Liver (tissue), 9 donors: ENCODE measurements around the gene MARCHF2. TPM values are rescaled to one million over a fixed set of nuclear protein-coding genes. Genes with fewer than 3 reads are reported as not detected.

Experiments
- DNase-seq: peaks from one replicate; pipeline ENCODE4 v3.0.0-alpha.2; 2017; ENCODE audit warnings: low spot score
- H3K27ac ChIP-seq, 2 donors: one replicate each; pipeline ENCODE4 v1.7.0; 2013; ENCODE audit warnings: inconsistent platforms in 2 of 2, low read length in 2 of 2, control low read depth in 1 of 2, low read depth in 1 of 2, mild to moderate bottlenecking in 1 of 2
- H3K27me3 ChIP-seq, 4 donors: one replicate each; pipeline versions ENCODE4 v1.6.1 to v1.7.0; 2013; ENCODE audit warnings: low read length in 3 of 4, inconsistent platforms in 1 of 4, mild to moderate bottlenecking in 1 of 4, moderate library complexity in 1 of 4; ENCODE audit not compliant: control insufficient read depth in 4 of 4, insufficient read depth in 4 of 4
- H3K36me3 ChIP-seq, 4 donors: one replicate each; pipeline versions ENCODE4 v1.6.1 to v1.7.0; 2013; ENCODE audit warnings: low read length in 3 of 4, mild to moderate bottlenecking in 3 of 4, low read depth in 1 of 4, moderate library complexity in 1 of 4; ENCODE audit not compliant: control insufficient read depth in 4 of 4, insufficient read depth in 3 of 4
- H3K4me1 ChIP-seq, 4 donors: one replicate each; pipeline versions ENCODE4 v1.6.1 to v1.7.0; 2013; ENCODE audit warnings: low read length in 3 of 4, mild to moderate bottlenecking in 3 of 4, moderate library complexity in 1 of 4; ENCODE audit not compliant: control insufficient read depth in 4 of 4, insufficient read depth in 4 of 4
- H3K4me3 ChIP-seq, 3 donors: one replicate each; pipeline versions ENCODE4 v1.6.1 to v1.7.0; 2013; ENCODE audit warnings: low read length in 3 of 3, control low read depth in 1 of 3, low read depth in 1 of 3, mild to moderate bottlenecking in 1 of 3
- H3K9ac ChIP-seq, 2 donors: one replicate each; pipeline ENCODE4 v1.7.0; 2013; ENCODE audit warnings: low read length in 2 of 2, mild to moderate bottlenecking in 2 of 2, moderate library complexity in 2 of 2, control low read depth in 1 of 2, low read depth in 1 of 2
- H3K9me3 ChIP-seq, 4 donors: one replicate each; pipeline versions ENCODE4 v1.6.1 to v1.7.0; 2013; ENCODE audit warnings: low read length in 3 of 4; ENCODE audit not compliant: control insufficient read depth in 4 of 4
- EGR1 ChIP-seq, 2 donors: IDR thresholded peaks; 2 replicates each; pipeline ENCODE4 v1.6.1; 2016 to 2018; ENCODE audit warnings: antibody characterized with exemption in 2 of 2, low read depth in 2 of 2
- FOXA1 ChIP-seq: IDR thresholded peaks from 2 replicates; pipeline ENCODE4 v1.6.1; 2016; ENCODE audit warnings: antibody characterized with exemption
- GABPA ChIP-seq, 2 donors: IDR thresholded peaks in 1 of 2; conservative IDR thresholded peaks in 1 of 2; 2 replicates each; pipeline ENCODE4 v1.6.1; 2016; ENCODE audit warnings: antibody characterized with exemption in 2 of 2, mild to moderate bottlenecking in 1 of 2, moderate library complexity in 1 of 2
- HNF4A ChIP-seq, 2 donors: conservative IDR thresholded peaks; 2 replicates each; pipeline ENCODE4 v1.6.1; 2016; ENCODE audit warnings: antibody characterized with exemption in 2 of 2, mild to moderate bottlenecking in 2 of 2
- HNF4G ChIP-seq: IDR thresholded peaks from 2 replicates; pipeline ENCODE4 v1.6.1; 2016; ENCODE audit warnings: antibody characterized with exemption
- JUND ChIP-seq, 2 donors: IDR thresholded peaks; 2 replicates each; pipeline ENCODE4 v1.6.1; 2016; ENCODE audit warnings: antibody characterized with exemption in 2 of 2
- NR2F2 ChIP-seq: IDR thresholded peaks from 2 replicates; pipeline ENCODE4 v1.6.1; 2016; ENCODE audit warnings: antibody characterized with exemption
- RAD21 ChIP-seq, 2 donors: IDR thresholded peaks; 2 replicates each; pipeline ENCODE4 v1.6.1; 2016; ENCODE audit warnings: antibody characterized with exemption in 2 of 2, mild to moderate bottlenecking in 2 of 2
- RXRA ChIP-seq, 2 donors: IDR thresholded peaks; 2 replicates each; pipeline ENCODE4 v1.6.1; 2017 to 2018; ENCODE audit warnings: antibody characterized with exemption in 2 of 2, mild to moderate bottlenecking in 1 of 2
- SP1 ChIP-seq: IDR thresholded peaks from 2 replicates; pipeline ENCODE4 v1.6.1; 2018; ENCODE audit warnings: antibody characterized with exemption, mild to moderate bottlenecking
- TAF1 ChIP-seq: conservative IDR thresholded peaks from 2 replicates; pipeline ENCODE4 v1.6.1; 2016; ENCODE audit warnings: antibody characterized with exemption, mild to moderate bottlenecking
- YY1 ChIP-seq: IDR thresholded peaks from 2 replicates; pipeline ENCODE4 v1.6.1; 2016; ENCODE audit warnings: antibody characterized with exemption, mild to moderate bottlenecking
- whole genome bisulfite sequencing: extraction: QIAGEN DNeasy Blood & Tissue Kit; methylation state at CpG from one replicate; pipeline ENCODE4 v1.1.7; 2013; 5-methylcytosine and 5-hydroxymethylcytosine counted together
- polyA plus RNA-seq, 2 donors: library from polyadenylated mRNA; stranded (reverse) in 1 of 2; unstranded in 1 of 2; fragments of 200-250 nt in 1 of 2; fragments of >200 nt in 1 of 2; fragmentation: Nextera tagmentation in 1 of 2; extraction: Ambion mirVana in 1 of 2; gene quantifications; one replicate each; pipeline versions ENCODE4 v1.2.1 to v1.2.3, GENCODE V29; 2013 to 2015
- total RNA-seq, 2 donors: library from RNA; depleted of rRNA; stranded (reverse); fragments of >200 nt; gene quantifications; one replicate each; pipeline ENCODE4 v1.2.3, GENCODE V29; 2014
- TF ChIP-seq, protein P1 (sequence below): IDR thresholded peaks from 2 replicates; pipeline ENCODE4 v1.6.1; 2016; ENCODE audit warnings: antibody characterized with exemption
- TF ChIP-seq, protein P2 (sequence below): fragments of 150-350 bp; IDR thresholded peaks from 2 replicates; pipeline ENCODE4 v1.5.1; 2017; ENCODE audit warnings: improper control_type of control experiment, low read depth, low read length; ENCODE audit not compliant: missing input control
- TF ChIP-seq, protein P3 (sequence below): IDR thresholded peaks from 2 replicates; pipeline ENCODE4 v1.6.1; 2016; ENCODE audit warnings: antibody characterized with exemption
- TF ChIP-seq, protein P4 (sequence below): IDR thresholded peaks from 2 replicates; pipeline ENCODE4 v1.6.1; 2016; ENCODE audit warnings: antibody characterized with exemption
- TF ChIP-seq, protein P5 (sequence below): IDR thresholded peaks from 2 replicates; pipeline ENCODE4 v1.6.1; 2016; ENCODE audit warnings: antibody characterized with exemption, mild to moderate bottlenecking
- donor health status: healthy.
- donor health status: healthy.
- donor health status: healthy.
- donor health status: healthy.
- donor health status: healthy.

MARCHF2 gene
- total and polyA plus RNA-seq, 4 donors = 21.6 to 89.5 (median 58.8) TPM

DNA sequence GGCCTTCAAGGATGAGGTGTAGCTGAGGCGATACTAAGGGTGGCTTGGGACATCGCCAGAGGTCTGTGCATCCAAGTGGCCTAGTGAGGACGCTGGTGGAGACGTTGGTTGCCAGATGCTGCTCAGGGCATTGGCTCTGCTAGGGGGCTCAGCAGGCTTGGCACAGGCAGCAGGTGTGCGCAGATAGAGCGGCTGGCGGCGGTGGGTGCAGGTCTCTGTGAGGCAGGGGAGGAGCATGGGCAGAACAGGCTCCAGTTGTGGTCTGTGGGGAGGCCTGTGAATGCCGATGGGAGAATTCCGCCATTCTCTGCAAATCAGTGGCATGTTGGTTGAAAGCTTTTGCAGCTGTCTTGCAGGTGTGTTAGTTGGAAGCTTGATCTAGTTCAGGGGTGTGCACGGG, 68.1 kb downstream of the MARCHF2 start (continued):
- TF ChIP-seq SP1 (no peak), YY1 (no peak)
- TF ChIP-seq, protein P1, sequence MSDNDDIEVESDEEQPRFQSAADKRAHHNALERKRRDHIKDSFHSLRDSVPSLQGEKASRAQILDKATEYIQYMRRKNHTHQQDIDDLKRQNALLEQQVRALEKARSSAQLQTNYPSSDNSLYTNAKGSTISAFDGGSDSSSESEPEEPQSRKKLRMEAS = no peak
- TF ChIP-seq, protein P2, sequence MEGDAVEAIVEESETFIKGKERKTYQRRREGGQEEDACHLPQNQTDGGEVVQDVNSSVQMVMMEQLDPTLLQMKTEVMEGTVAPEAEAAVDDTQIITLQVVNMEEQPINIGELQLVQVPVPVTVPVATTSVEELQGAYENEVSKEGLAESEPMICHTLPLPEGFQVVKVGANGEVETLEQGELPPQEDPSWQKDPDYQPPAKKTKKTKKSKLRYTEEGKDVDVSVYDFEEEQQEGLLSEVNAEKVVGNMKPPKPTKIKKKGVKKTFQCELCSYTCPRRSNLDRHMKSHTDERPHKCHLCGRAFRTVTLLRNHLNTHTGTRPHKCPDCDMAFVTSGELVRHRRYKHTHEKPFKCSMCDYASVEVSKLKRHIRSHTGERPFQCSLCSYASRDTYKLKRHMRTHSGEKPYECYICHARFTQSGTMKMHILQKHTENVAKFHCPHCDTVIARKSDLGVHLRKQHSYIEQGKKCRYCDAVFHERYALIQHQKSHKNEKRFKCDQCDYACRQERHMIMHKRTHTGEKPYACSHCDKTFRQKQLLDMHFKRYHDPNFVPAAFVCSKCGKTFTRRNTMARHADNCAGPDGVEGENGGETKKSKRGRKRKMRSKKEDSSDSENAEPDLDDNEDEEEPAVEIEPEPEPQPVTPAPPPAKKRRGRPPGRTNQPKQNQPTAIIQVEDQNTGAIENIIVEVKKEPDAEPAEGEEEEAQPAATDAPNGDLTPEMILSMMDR = no peak

DNA sequence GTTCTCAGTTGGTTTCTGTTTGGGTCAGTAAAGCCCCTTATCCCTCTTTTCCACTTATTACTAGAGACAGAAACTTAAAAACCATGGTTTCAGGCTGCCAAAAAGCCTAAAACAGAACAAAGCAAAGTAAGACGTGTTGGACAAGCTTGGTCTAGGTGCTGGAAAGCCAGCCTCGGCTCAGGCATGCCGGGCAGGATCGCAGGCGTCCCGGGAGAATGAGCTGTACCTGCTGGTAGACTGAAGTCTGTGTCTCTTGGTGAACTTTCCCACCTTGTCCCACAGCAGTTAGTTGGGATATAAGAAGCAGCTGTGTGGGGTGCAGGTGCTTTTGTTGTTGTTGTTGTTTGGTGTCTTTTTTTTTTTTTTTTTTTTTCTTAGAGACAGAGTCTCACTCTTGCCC, 68.5 kb downstream of the MARCHF2 start:
- Histone ChIP-seq H3K27me3 (no peaks in the 10 kb centered on the region), H3K4me1 (no peaks in the 10 kb centered on the region), H3K4me3 (no peak overlapping the region), H3K9ac (no peak overlapping the region), H3K36me3 (peaks cover 20 to 78% (median 52%) of the 10 kb centered on the region in 4 donors), H3K27ac (no peak overlapping the region), H3K9me3 (no peaks in the 10 kb centered on the region)
- 91% methylated on average over 6 of the region's 6 CpGs for WGBS
- no peak for DNase-seq
- TF ChIP-seq RXRA (IDR thresholded peaks at IDR 0.05) = no peak
- TF ChIP-seq EGR1 (IDR thresholded peaks at IDR 0.05; ENCODE audit: low read depth in 2 of 2) = no peak
- TF ChIP-seq FOXA1 = no peak
- TF ChIP-seq HNF4G = no peak
- TF ChIP-seq, protein P3, sequence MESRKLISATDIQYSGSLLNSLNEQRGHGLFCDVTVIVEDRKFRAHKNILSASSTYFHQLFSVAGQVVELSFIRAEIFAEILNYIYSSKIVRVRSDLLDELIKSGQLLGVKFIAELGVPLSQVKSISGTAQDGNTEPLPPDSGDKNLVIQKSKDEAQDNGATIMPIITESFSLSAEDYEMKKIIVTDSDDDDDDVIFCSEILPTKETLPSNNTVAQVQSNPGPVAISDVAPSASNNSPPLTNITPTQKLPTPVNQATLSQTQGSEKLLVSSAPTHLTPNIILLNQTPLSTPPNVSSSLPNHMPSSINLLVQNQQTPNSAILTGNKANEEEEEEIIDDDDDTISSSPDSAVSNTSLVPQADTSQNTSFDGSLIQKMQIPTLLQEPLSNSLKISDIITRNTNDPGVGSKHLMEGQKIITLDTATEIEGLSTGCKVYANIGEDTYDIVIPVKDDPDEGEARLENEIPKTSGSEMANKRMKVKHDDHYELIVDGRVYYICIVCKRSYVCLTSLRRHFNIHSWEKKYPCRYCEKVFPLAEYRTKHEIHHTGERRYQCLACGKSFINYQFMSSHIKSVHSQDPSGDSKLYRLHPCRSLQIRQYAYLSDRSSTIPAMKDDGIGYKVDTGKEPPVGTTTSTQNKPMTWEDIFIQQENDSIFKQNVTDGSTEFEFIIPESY = no peak
- TF ChIP-seq, protein P4, sequence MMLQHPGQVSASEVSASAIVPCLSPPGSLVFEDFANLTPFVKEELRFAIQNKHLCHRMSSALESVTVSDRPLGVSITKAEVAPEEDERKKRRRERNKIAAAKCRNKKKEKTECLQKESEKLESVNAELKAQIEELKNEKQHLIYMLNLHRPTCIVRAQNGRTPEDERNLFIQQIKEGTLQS = no peak
- TF ChIP-seq TAF1 = no peak
- no peak for TF ChIP-seq HNF4A (conservative IDR thresholded peaks at IDR 0.05)
- TF ChIP-seq, protein P5, sequence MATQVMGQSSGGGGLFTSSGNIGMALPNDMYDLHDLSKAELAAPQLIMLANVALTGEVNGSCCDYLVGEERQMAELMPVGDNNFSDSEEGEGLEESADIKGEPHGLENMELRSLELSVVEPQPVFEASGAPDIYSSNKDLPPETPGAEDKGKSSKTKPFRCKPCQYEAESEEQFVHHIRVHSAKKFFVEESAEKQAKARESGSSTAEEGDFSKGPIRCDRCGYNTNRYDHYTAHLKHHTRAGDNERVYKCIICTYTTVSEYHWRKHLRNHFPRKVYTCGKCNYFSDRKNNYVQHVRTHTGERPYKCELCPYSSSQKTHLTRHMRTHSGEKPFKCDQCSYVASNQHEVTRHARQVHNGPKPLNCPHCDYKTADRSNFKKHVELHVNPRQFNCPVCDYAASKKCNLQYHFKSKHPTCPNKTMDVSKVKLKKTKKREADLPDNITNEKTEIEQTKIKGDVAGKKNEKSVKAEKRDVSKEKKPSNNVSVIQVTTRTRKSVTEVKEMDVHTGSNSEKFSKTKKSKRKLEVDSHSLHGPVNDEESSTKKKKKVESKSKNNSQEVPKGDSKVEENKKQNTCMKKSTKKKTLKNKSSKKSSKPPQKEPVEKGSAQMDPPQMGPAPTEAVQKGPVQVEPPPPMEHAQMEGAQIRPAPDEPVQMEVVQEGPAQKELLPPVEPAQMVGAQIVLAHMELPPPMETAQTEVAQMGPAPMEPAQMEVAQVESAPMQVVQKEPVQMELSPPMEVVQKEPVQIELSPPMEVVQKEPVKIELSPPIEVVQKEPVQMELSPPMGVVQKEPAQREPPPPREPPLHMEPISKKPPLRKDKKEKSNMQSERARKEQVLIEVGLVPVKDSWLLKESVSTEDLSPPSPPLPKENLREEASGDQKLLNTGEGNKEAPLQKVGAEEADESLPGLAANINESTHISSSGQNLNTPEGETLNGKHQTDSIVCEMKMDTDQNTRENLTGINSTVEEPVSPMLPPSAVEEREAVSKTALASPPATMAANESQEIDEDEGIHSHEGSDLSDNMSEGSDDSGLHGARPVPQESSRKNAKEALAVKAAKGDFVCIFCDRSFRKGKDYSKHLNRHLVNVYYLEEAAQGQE = no peak
- no peak for TF ChIP-seq GABPA (IDR thresholded peaks at IDR 0.05 in 1 of 2, conservative IDR thresholded peaks at IDR 0.05 in 1 of 2)
- no peak for TF ChIP-seq NR2F2
- TF ChIP-seq RAD21 (IDR thresholded peaks at IDR 0.05) = no peak
- no peak for TF ChIP-seq YY1
- TF ChIP-seq, protein P1 = no peak
- no peak for TF ChIP-seq JUND (IDR thresholded peaks at IDR 0.05)
- TF ChIP-seq SP1 = no peak
